GM21619 (cell line): ENCODE measurements around the gene ABCB4.

Source experiments
- ATAC-seq: cut with Tn5 transposase; IDR thresholded peaks from one replicate; pipeline ENCODE4 v1.9.1; 2021; ENCODE audit not compliant: unreplicated experiment

The ABCB4 gene

GRCh38 chr7:87475359-87476178, at the start of gene ABCB4:
TSS of gene ABCB4 (minus strand) at chr7:87475680. CDS start at chr7:87475465, 215 bp downstream.
- peak; percentile 23 for ATAC-seq

- ATAC-seq: no peak
Observed at GRCh38 chr7:87518735-87519134, 43.3 kb upstream of the ABCB4 start.

- ATAC-seq: no peak
Observed at GRCh38 chr7:87517891-87518290, 42.4 kb upstream of the ABCB4 start.

- no peak for ATAC-seq
Observed at GRCh38 chr7:87517136-87517815, 41.8 kb upstream of the ABCB4 start.

GRCh38 chr7:87513735-87514335, 38.4 kb upstream of the ABCB4 start:
- ATAC-seq: no peak

GRCh38 chr7:87512906-87513305, 37.4 kb upstream of the ABCB4 start:
- no peak for ATAC-seq

GRCh38 chr7:87511510-87511909, 36.0 kb upstream of the ABCB4 start:
- ATAC-seq: no peak

- ATAC-seq: no peak
Observed at GRCh38 chr7:87510411-87510875, 35.0 kb upstream of the ABCB4 start.

- ATAC-seq: no peak
Observed at GRCh38 chr7:87507446-87507845, 32.0 kb upstream of the ABCB4 start.

- no peak for ATAC-seq
Observed at GRCh38 chr7:87506246-87507180, 31.0 kb upstream of the ABCB4 start.

GRCh38 chr7:87505557-87506245, 30.2 kb upstream of the ABCB4 start:
- ATAC-seq: peak; percentile 45

GRCh38 chr7:87505122-87505521, 29.6 kb upstream of the ABCB4 start:
- ATAC-seq: no peak

GRCh38 chr7:87499494-87499893, 24.0 kb upstream of the ABCB4 start:
- no peak for ATAC-seq

GRCh38 chr7:87498893-87499292, 23.4 kb upstream of the ABCB4 start:
- no peak for ATAC-seq

- no peak for ATAC-seq
Observed at GRCh38 chr7:87497482-87497881, 22.0 kb upstream of the ABCB4 start.

- ATAC-seq: no peak
Observed at GRCh38 chr7:87495366-87495765, 19.9 kb upstream of the ABCB4 start.

- ATAC-seq: no peak
Observed at GRCh38 chr7:87494454-87494853, 19.0 kb upstream of the ABCB4 start.

- ATAC-seq: no peak
Observed at GRCh38 chr7:87483131-87483530, 7.7 kb upstream of the ABCB4 start.

GRCh38 chr7:87482115-87482514, 6.6 kb upstream of the ABCB4 start:
- no peak for ATAC-seq

- ATAC-seq: no peak
Observed at GRCh38 chr7:87480386-87480785, 4.9 kb upstream of the ABCB4 start.
